Measurements from ENCODE around the gene RBM23. TPM values are rescaled to one million over a fixed set of nuclear protein-coding genes. Genes with fewer than 3 reads are reported as not detected.

RBM23 gene
- total and polyA plus RNA-seq, 2 donors (not counting 3 experiments of a cell fraction or from before 2014, with no cell fraction given) = 67.7 to 68.9 TPM

- FAIRE-seq (peak; percentile 67), DNase-seq (ENCODE audit: low read depth, low spot score) (peak; percentile 26)
- Histone ChIP-seq H3K4me2 (ENCODE audit: insufficient read depth, low read length) (peak overlapping the region; percentile 72), H3K4me1 (ENCODE audit: control insufficient read depth, extremely low read depth, insufficient read depth, low read length) (peaks cover 16% of the 10 kb centered on the region), H2AFZ (ENCODE audit: low read depth, low read length) (peak overlapping the region; percentile 71), H3K4me3 (replicated peaks in 1 of 3; ENCODE audit: insufficient read depth in 1 of 3, low read depth in 1 of 3, low read length in 3 of 3) (peak overlapping the region; percentile 66 to 95 (median 81)), H3K9me1 (replicated peaks; ENCODE audit: control insufficient read depth, extremely low read depth, insufficient read depth, low read length) (no peaks in the 10 kb centered on the region), H4K20me1 (replicated peaks; ENCODE audit: control insufficient read depth, extremely low read depth, insufficient read depth, low read length) (no peaks in the 10 kb centered on the region), H3K27me3 (ENCODE audit: control insufficient read depth in 2 of 2, insufficient read depth in 2 of 2, low read length in 2 of 2) (no peaks in the 10 kb centered on the region), H3K27ac (ENCODE audit: insufficient read depth, low read depth, low read length) (peak overlapping the region; percentile 68), H3K9me3 (replicated peaks; ENCODE audit: control insufficient read depth, insufficient read depth, low read length) (no peaks in the 10 kb centered on the region), H3K9ac (replicated peaks; ENCODE audit: extremely low read depth, insufficient read depth, low read length) (peak overlapping the region; percentile 83), H3K79me2 (ENCODE audit: control insufficient read depth, insufficient read depth, low read length) (peaks cover 16% of the 10 kb centered on the region), H3K36me3 (ENCODE audit: control insufficient read depth in 2 of 2, extremely low read depth in 1 of 2, insufficient read depth in 2 of 2, low read length in 2 of 2) (peaks cover 6 to 16% of the 10 kb centered on the region in 2 experiments)
- CTCF ChIA-PET = interaction anchor here (0.7 to 3.1 kb wide), 17 partner anchors 9 to 1343 kb away, joined by 3 to 46 read pairs (median 10); partner anchors contain the start of genes AJUBA, HAUS4, RABGGTA and RBM23
- dilution Hi-C loops (cut with MboI; ENCODE audit: extremely low pct_ligation_motif_present, low sequenced_read_pairs) = no loop called here
- TF ChIP-seq CTCF (IDR thresholded peaks at IDR 0.05; ENCODE audit: extremely low read depth in 1 of 2, insufficient read depth in 1 of 2, low read depth in 1 of 2, low read length in 2 of 2) (no peak), GATA2 (IDR thresholded peaks at IDR 0.05; ENCODE audit: insufficient read depth, insufficient read length, low read depth, low read length) (no peak), MYC (IDR thresholded peaks at IDR 0.05; ENCODE audit: low read depth, low read length) (no peak), POLR2AphosphoS5 (IDR thresholded peaks at IDR 0.05; ENCODE audit: insufficient read depth, low read depth, low read length) (no peak), JUN (IDR thresholded peaks at IDR 0.05; ENCODE audit: borderline replicate concordance, insufficient read depth, insufficient read length, low read depth) (no peak), FOS (IDR thresholded peaks at IDR 0.05; ENCODE audit: borderline replicate concordance, insufficient read depth, low read length) (no peak), POLR2A (IDR thresholded peaks at IDR 0.05; ENCODE audit: low read depth, low read length) (no peak), EZH2 (IDR thresholded peaks at IDR 0.05; ENCODE audit: borderline replicate concordance, low read depth, low read length, severe bottlenecking) (no peak), MAX (IDR thresholded peaks at IDR 0.05; ENCODE audit: insufficient read depth, insufficient read length) (no peak)
- BruUV-seq (replicated peaks) = TSS peak; percentile 48
- intact Hi-C loops (cut with micrococcal nuclease) = loop anchor here (1.0 to 5.0 kb wide), 4 partner anchors 9 to 340 kb away; partner anchors contain the start of genes CDH24, DAD1 and RBM23
- POLR2A ChIA-PET = interaction anchor here (0.5 to 1.9 kb wide), 5 partner anchors 10 to 1275 kb away, joined by 3 to 12 read pairs (median 5); partner anchors contain the start of genes HAUS4 and RBM23
These were observed 9.5 kb upstream of the RBM23 start for GRCh38 chr14:22928237-22929103.

Data from endothelial cell of umbilical vein (primary cell).